B cell (primary cell): ENCODE measurements around the gene PDZD8. TPM values are rescaled to one million over a fixed set of nuclear protein-coding genes. Genes with fewer than 3 reads are reported as not detected.

Experiments used
- ATAC-seq: fragments of 200-7000 bp; cut with Tn5 transposase; one replicate; pipeline ENCODE4 v1.10.0; 2021; ENCODE audit warnings: low read depth, mild to moderate bottlenecking, moderate number of reproducible peaks, moderate library complexity
- CTCF ChIA-PET: fragments of 350-600 bp; sonication (Branson Sonifier 250); formaldehyde crosslinking; loops from one replicate; lab custom pipeline; 2021; ENCODE audit warnings: antibody characterized with exemption, inconsistent platforms; lab: Charles Lee
- POLR2A ChIA-PET: fragments of 350-600 bp; sonication (Branson Sonifier 250); formaldehyde crosslinking; loops from one replicate; lab custom pipeline; 2021; ENCODE audit warnings: antibody characterized with exemption; lab: Charles Lee
- DNase-seq: peaks from one replicate; pipeline ENCODE4 v3.0.0; 2013
- H2AFZ ChIP-seq: 2 replicates; pipeline ENCODE4 v1.6.1; 2012; ENCODE audit warnings: mild to moderate bottlenecking, low read depth, low read length; ENCODE audit not compliant: insufficient read depth, poor library complexity, severe bottlenecking
- H3K27ac ChIP-seq, 2 donors: 1 replicate in 1 of 2; 2 replicates in 1 of 2; pipeline ENCODE4 v1.5.1; 2012 to 2013; ENCODE audit warnings: low read length in 2 of 2, mild to moderate bottlenecking in 2 of 2, moderate library complexity in 1 of 2
- H3K27me3 ChIP-seq, 4 experiments: fragments of 200-600 bp in 1 of 4; sonication (generic) in 1 of 4; replicated peaks in 1 of 4; 1 replicate in 2 of 4; 2 replicates in 2 of 4; pipeline versions ENCODE4 v1.6.1 to v1.7.0; 2013 to 2016; ENCODE audit warnings: low read length in 3 of 4, mild to moderate bottlenecking in 2 of 4, mixed read lengths in 1 of 4, moderate library complexity in 1 of 4; ENCODE audit not compliant: insufficient read depth in 4 of 4, control insufficient read depth in 3 of 4; ENCODE audit errors: control extremely low read depth in 1 of 4
- H3K36me3 ChIP-seq, 2 experiments: replicated peaks in 1 of 2; 1 replicate in 1 of 2; 2 replicates in 1 of 2; pipeline versions ENCODE4 v1.6.1 to v1.7.1; 2013; ENCODE audit warnings: low read length in 1 of 2; ENCODE audit not compliant: insufficient read depth in 2 of 2, control insufficient read depth in 1 of 2; ENCODE audit errors: control extremely low read depth in 1 of 2, extremely low read depth in 1 of 2
- H3K4me1 ChIP-seq, 2 donors: fragments of 200-600 bp in 1 of 2; sonication (generic) in 1 of 2; 1 replicate in 1 of 2; 2 replicates in 1 of 2; pipeline versions ENCODE4 v1.5.1 to v1.6.1; 2013 to 2017; ENCODE audit warnings: low read length in 2 of 2; ENCODE audit not compliant: control insufficient read depth in 2 of 2, insufficient read depth in 2 of 2
- H3K4me2 ChIP-seq: replicated peaks from 2 replicates; pipeline ENCODE3; 2012; ENCODE audit warnings: mild to moderate bottlenecking, low read depth, low read length; ENCODE audit not compliant: poor library complexity, severe bottlenecking
- H3K4me3 ChIP-seq, 5 experiments: fragments of 200-600 bp in 1 of 5; sonication (generic) in 1 of 5; 1 replicate in 3 of 5; 2 replicates in 2 of 5; pipeline versions ENCODE4 v1.5.1 to v1.7.0; 2011 to 2016; ENCODE audit warnings: low read length in 4 of 5, mild to moderate bottlenecking in 4 of 5, low read depth in 2 of 5, control low read depth in 1 of 5, moderate library complexity in 1 of 5; ENCODE audit not compliant: insufficient read depth in 1 of 5; ENCODE audit errors: control extremely low read depth in 1 of 5, extremely low read depth in 1 of 5
- H3K79me2 ChIP-seq: fragments of 200-600 bp; sonication (generic); one replicate; pipeline ENCODE4 v1.6.0; 2016; ENCODE audit warnings: low read length; ENCODE audit not compliant: control insufficient read depth, insufficient read depth
- H3K9ac ChIP-seq: fragments of 200-600 bp; sonication (generic); 2 replicates; pipeline ENCODE4 v1.6.1; 2017; ENCODE audit warnings: mild to moderate bottlenecking, low read length, moderate library complexity
- H3K9me3 ChIP-seq, 3 donors: one replicate each; pipeline versions ENCODE4 v1.6.1 to v1.7.1; 2013; ENCODE audit warnings: low read length in 2 of 3; ENCODE audit not compliant: control insufficient read depth in 2 of 3, insufficient read depth in 1 of 3; ENCODE audit errors: control extremely low read depth in 1 of 3
- H4K20me1 ChIP-seq: 2 replicates; pipeline ENCODE4 v1.6.0; 2012; ENCODE audit warnings: mild to moderate bottlenecking, low read length; ENCODE audit not compliant: insufficient read depth, control insufficient read depth, poor library complexity, severe bottlenecking
- H3K27ac Mint-ChIP-seq: one replicate; pipeline ENCODE4 v1.8.0; 2021; ENCODE audit warnings: mixed read lengths
- H3K27me3 Mint-ChIP-seq: one replicate; pipeline ENCODE4 v1.8.0; 2021; ENCODE audit warnings: mixed read lengths
- H3K4me1 Mint-ChIP-seq: one replicate; pipeline ENCODE4 v1.8.0; 2021; ENCODE audit warnings: mixed read lengths
- H3K4me3 Mint-ChIP-seq: one replicate; pipeline ENCODE4 v1.8.0; 2021; ENCODE audit warnings: mixed read lengths
- H3K9me3 Mint-ChIP-seq: one replicate; pipeline ENCODE4 v1.8.0; 2022; ENCODE audit warnings: mixed read lengths; ENCODE audit not compliant: insufficient read depth
- EZH2 ChIP-seq: IDR thresholded peaks from 2 replicates; pipeline ENCODE4 v1.6.1; 2012; ENCODE audit warnings: borderline replicate concordance, low read depth, mild to moderate bottlenecking, moderate library complexity, low read length; ENCODE audit not compliant: insufficient read depth, poor library complexity, severe bottlenecking
- WGBS: methylation state at CpG from one replicate; pipeline ENCODE4 v1.1.5; 2013; ENCODE audit warnings: missing lambda C conversion rate; ENCODE audit not compliant: insufficient coverage; 5-methylcytosine and 5-hydroxymethylcytosine counted together
- intact Hi-C: fragments of 100-400 bp; cut with micrococcal nuclease; formaldehyde crosslinking; loops from one replicate; pipeline ENCODE4 v1.10.0; 2022
- polyA plus RNA-seq: library from polyadenylated mRNA; depleted of rRNA; stranded (reverse); fragments of >200 nt; gene quantifications from 2 replicates; pipeline ENCODE4 v1.2.3, GENCODE V29; 2012
- total RNA-seq, 2 donors: library from RNA; stranded (reverse); fragments of 120-200 nt in 1 of 2; gene quantifications; 1 replicate in 1 of 2; 2 replicates in 1 of 2; pipeline versions ENCODE4 v1.2.3 to v1.2.4, GENCODE V29; 2013 to 2022
- TF ChIP-seq, protein P1 (sequence below): fragments of 200-600 bp; IDR thresholded peaks from one replicate; pipeline ENCODE4 v1.8.0; 2022; ENCODE audit warnings: antibody characterized with exemption, mild to moderate bottlenecking

The PDZD8 gene
- total and polyA plus RNA-seq, 2 donors (not counting 1 experiment from before 2014, with no cell fraction given) = 4.9 to 13.2 TPM

DNA sequence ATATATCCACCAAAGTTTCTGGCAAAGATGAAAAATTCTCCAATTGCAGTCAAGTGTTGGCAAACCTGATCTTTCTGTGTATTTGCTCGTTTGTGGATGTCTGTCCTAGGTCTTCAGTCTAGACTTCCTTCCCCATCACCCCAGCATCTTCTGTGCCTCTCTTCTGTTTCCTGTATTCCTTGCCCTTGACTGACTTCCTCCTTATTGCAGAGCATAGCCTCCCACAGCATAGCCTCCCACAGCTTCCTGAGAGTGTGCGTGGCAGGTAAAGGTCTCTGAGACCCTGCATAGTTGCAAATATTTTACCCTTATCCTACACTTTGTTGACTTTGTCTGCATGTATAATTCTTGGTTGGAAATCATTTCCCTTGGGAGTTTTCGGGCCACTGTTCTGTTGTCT lies 116.0 kb downstream of the PDZD8 start:
- Histone ChIP-seq H3K4me3 (no peak overlapping the region), H3K9me3 (no peaks in the 10 kb centered on the region), H3K27ac (no peak overlapping the region), H3K9ac (no peak overlapping the region), H3K27me3 (peaks cover 0 to 23% (median 4%) of the 10 kb centered on the region in 4 experiments), H3K4me1 (no peaks in the 10 kb centered on the region), H3K36me3 (no peaks in the 10 kb centered on the region), H3K4me2 (no peak overlapping the region), H2AFZ (no peak overlapping the region), H3K79me2 (no peaks in the 10 kb centered on the region), H4K20me1 (no peaks in the 10 kb centered on the region)
- DNase-seq (no peak), ATAC-seq (no peak)
- no peaks in the 10 kb centered on the region for H3K9me3 Mint-ChIP-seq
- WGBS = 100% methylated on average over 1 of the region's 3 CpGs
- POLR2A ChIA-PET = no interaction called here
- no peak for TF ChIP-seq EZH2
- TF ChIP-seq, protein P1, sequence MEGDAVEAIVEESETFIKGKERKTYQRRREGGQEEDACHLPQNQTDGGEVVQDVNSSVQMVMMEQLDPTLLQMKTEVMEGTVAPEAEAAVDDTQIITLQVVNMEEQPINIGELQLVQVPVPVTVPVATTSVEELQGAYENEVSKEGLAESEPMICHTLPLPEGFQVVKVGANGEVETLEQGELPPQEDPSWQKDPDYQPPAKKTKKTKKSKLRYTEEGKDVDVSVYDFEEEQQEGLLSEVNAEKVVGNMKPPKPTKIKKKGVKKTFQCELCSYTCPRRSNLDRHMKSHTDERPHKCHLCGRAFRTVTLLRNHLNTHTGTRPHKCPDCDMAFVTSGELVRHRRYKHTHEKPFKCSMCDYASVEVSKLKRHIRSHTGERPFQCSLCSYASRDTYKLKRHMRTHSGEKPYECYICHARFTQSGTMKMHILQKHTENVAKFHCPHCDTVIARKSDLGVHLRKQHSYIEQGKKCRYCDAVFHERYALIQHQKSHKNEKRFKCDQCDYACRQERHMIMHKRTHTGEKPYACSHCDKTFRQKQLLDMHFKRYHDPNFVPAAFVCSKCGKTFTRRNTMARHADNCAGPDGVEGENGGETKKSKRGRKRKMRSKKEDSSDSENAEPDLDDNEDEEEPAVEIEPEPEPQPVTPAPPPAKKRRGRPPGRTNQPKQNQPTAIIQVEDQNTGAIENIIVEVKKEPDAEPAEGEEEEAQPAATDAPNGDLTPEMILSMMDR = no peak
- H3K4me1 Mint-ChIP-seq = no peaks in the 10 kb centered on the region
- peaks cover 19% of the 10 kb centered on the region for H3K27me3 Mint-ChIP-seq
- CTCF ChIA-PET = no interaction called here
- no peak overlapping the region for H3K4me3 Mint-ChIP-seq
- no peak overlapping the region for H3K27ac Mint-ChIP-seq
- intact Hi-C loops = no loop called here

DNA sequence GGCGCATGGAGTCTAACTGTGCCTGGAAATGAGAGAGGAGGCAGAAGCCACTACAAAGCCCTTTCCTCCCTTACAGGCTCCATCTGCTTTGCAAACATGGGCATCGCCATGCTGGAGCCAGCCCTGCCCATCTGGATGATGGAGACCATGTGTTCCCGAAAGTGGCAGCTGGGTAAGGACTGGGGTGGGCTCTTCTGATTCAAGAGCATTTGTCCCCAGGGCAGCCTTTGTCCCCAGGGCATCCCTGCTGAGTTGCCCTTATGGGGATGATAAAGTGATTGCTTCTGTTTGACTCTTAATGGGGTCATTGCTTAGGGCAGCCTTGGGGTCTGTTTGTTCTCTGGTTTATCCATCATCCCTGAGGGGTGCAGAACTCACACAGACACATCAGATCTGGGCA lies 117.5 kb downstream of the PDZD8 start:
- H3K27ac Mint-ChIP-seq = no peak overlapping the region
- 100% methylated on average over 1 of the region's 3 CpGs for WGBS

More for the DNA sequence above, 117.5 kb downstream of the PDZD8 start:
- Histone ChIP-seq H3K27ac (no peak overlapping the region), H2AFZ (no peak overlapping the region), H3K36me3 (no peaks in the 10 kb centered on the region), H3K9me3 (no peaks in the 10 kb centered on the region), H3K9ac (no peak overlapping the region), H3K4me2 (no peak overlapping the region), H3K79me2 (no peaks in the 10 kb centered on the region), H3K27me3 (peaks cover 0 to 18% (median 4%) of the 10 kb centered on the region in 4 experiments), H3K4me3 (no peak overlapping the region), H3K4me1 (no peaks in the 10 kb centered on the region), H4K20me1 (no peaks in the 10 kb centered on the region)
- Mint-ChIP-seq H3K27me3 (peaks cover 19% of the 10 kb centered on the region), H3K9me3 (no peaks in the 10 kb centered on the region), H3K4me3 (no peak overlapping the region), H3K4me1 (no peaks in the 10 kb centered on the region)
- ChIA-PET CTCF (no interaction called here), POLR2A (no interaction called here)
- ATAC-seq = no peak
- DNase-seq = no peak
- intact Hi-C loops = no loop called here
- TF ChIP-seq, protein P1 = no peak
- TF ChIP-seq EZH2 = no peak
